ENCODE results near the gene DAAM2.

Gene DAAM2

GRCh38 chr6:39931607-39932006, 139.4 kb downstream of the DAAM2 start:
- no peak for DNase-seq (ENCODE audit: low read depth)

DNA sequence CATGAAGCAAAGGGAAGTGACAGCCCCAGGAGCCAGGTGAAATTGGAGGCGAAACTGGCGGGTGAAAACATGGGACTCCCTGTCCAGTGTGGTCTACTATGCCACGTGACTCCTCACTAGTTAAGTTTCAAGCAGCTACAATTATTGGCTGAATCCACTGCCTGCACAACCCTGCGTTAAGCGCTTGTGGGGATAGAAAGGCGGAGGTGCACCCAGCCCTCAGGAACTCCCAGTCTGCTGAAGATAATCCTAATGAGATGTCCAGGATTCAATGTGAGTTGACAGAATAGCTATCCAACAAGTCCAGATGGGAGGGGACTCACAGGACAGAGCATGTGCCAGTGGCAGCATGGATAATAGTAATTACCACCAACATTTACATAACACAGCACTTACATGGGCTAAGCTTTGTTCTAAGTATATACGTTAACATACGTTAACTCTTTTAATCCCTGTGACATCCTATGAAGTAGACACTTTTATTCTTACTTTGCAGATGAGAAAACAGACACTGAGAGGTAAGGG, 140.3 kb downstream of the DAAM2 start:
- DNase-seq (ENCODE audit: low read depth) = no peak

- no peak for DNase-seq (ENCODE audit: low read depth)
These were observed 141.5 kb downstream of the DAAM2 start for GRCh38 chr6:39933669-39934130.

GRCh38 chr6:39934131-39934757, 142.1 kb downstream of the DAAM2 start, which contains the start of gene MOCS1:
Gene MOCS1, minus strand, starts transcription at chr6:39934462. Its CDS starts 45 bp downstream, at chr6:39934417.
- DNase-seq (ENCODE audit: low read depth) = no peak

DNA sequence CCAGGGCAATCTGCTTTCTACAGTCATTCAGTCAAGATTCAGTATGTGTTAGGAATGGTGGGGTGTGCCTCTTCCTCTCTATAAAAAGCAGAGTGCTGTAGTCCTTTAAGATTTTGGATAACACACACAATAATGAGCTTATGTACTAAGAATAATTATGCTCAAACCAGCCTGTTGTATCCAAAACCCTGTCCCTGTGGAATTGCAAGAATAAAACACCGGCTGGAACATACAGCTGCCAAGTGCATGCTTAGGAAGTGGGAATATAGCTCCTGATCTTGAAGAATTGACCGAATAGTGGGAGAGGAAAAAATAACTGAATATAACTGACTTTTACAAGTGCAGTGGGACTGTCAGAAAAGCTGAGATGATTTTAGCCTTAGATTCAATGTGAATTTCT, 143.1 kb downstream of the DAAM2 start:
- DNase-seq (ENCODE audit: low read depth) = no peak

- DNase-seq (ENCODE audit: low read depth) = no peak
These were observed 144.7 kb downstream of the DAAM2 start for GRCh38 chr6:39936857-39937256.

DNA sequence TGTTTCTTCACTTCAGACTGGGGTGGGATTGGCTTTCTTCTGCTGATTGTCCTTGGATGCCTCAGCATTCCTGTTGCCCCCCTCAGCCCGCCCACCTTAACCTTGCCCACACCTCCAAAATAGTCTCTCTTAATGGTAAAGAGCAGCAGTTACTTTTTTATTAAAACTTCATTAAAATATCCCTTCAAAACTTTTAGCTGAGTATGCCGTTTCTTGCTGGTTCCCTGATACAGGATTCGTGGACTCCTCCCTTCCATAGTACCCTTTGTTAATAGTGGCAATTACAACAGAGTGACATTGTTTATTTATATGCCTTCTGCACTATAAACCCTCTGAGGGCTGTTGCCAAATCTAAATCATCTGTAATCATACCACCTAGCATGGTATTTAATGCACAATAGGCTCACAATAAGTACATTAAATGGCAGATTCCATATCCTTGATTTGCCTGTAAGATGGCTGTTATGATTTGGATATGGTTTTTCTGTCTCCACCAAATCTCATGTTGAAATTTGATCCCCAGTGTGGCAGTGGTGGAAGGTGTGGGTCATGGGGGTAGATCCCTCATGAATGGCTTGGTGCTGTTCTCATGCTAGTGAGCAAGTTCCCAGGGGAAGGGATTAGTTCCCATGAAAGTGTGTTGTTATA, 145.6 kb downstream of the DAAM2 start:
- DNase-seq (ENCODE audit: low read depth) = no peak

GRCh38 chr6:39938773-39939654, 146.8 kb downstream of the DAAM2 start:
- DNase-seq (ENCODE audit: low read depth) = no peak

DNA sequence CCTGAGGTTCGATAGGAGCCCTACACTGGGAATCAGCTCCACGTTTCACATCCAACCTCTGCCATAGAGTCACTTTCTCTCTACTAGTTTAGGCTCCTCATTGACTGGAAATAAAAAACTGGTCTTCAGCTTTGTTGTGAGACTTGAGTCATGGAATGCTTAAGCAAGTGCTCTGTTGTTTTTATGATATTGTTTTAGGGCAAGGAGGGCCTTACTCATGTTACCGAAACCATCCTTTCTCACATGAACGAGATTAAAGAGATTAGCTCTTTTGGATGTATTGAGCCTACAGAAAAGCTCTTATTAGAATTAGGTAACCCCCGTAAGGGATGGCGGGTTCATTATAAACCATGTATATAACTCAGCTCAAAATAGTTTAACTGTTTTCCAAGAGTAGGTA, 149.0 kb downstream of the DAAM2 start:
- no peak for DNase-seq (ENCODE audit: low read depth)

DNA sequence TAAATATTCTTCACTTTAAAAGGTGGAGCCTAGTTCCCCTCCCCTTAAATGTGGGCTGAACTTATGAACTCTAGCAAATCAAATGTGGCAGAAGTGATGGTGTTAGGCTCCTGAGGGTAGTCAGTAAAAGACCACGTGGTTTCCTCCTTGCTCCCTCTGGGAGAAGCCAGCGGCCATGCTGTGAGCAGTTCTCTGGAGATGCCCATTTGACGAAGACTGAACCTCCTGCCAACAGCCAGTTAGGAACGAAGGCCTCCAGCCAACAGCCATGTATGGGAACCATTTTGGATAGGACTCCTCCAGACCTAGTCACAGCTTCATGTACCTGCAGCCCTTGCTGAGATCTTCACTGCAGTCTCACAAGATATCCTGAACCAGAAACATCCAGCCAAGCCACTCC, 149.6 kb downstream of the DAAM2 start:
- no peak for DNase-seq (ENCODE audit: low read depth)

GRCh38 chr6:39942903-39943580, 150.9 kb downstream of the DAAM2 start:
- DNase-seq (ENCODE audit: low read depth) = no peak

DNA sequence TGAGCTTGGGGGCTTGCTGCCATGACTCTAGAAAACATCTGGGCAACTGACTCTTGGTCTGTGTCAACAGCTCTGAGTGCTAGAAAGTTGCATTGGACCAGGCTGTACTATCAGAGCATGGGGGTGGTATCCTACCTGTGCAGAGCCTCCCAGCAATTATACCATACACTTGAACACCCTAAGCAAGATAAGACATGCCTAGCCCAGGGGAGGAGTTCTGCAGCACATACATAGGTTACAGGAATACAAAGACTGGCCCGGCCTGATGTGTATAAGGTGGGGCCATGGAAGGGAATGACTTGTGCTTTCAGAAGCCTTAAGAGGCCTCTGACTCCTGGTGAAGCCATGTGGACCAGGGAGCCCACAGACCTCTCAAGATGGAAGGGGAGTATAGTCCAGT, 153.4 kb downstream of the DAAM2 start:
- no peak for DNase-seq (ENCODE audit: low read depth)

GRCh38 chr6:39947611-39948068, 155.5 kb downstream of the DAAM2 start:
- no peak for DNase-seq (ENCODE audit: low read depth)

DNA sequence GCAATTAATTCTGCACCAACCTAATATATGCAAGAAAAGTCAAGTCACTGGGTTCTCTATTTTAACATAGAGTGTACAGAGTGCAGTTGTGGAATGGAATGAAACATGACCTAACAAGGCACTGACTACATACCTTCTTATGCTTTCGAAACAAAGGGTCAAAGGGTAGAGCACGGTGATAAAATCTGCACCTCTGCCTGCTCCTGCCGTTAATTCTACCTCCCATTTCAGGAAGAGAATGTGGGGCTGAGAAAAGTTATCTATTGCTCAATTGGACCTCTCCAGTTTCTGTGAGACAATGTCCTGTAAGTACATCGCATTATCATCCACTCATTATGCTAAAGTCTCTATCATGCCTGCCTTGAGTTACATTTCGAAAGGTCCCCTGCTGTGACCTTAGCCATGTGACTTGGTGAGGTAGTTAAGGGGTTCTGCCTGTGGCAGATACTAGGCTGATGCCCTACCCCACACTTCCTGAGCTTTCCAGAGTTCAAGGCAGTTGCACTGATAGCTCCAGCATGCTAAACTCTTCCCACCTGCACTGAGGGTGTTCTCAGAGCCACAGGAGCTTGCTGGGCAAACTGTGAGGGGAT, 156.1 kb downstream of the DAAM2 start:
- DNase-seq (ENCODE audit: low read depth) = no peak

DNA sequence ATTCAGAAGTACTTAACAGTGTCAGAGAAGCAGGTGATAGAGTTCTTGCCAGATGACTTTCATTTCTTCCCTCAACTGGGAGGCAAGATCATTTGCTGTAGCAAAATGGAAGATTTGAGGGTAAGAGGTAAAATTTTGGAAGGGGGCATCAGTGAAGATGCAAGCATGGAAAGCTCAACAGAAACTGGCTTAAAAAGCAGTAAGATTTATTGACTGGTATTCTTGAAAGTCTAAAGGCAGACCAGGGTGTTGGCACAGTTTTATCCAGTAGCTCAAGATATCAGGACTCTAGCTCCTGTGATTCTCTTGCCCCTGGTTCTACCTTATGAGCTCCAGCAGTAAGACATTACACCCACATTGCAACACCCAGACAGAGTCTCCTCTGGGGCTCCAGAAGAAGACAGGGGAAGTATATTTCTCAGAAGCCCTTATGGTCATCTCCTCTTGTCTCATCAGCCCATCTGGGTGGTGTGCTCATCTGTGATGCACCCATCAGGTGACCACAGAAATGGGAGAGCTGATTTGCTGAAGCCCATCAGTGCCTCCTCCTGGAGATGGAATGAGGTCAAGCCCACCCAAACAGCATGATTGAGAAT, 158.0 kb downstream of the DAAM2 start:
- DNase-seq (ENCODE audit: low read depth) = no peak

- no peak for DNase-seq (ENCODE audit: low read depth)
These were observed 159.0 kb downstream of the DAAM2 start for GRCh38 chr6:39951191-39951590.

- no peak for DNase-seq (ENCODE audit: low read depth)
These were observed 159.5 kb downstream of the DAAM2 start for GRCh38 chr6:39951716-39952115.

- no peak for DNase-seq (ENCODE audit: low read depth)
These were observed 160.0 kb downstream of the DAAM2 start for GRCh38 chr6:39952167-39952566.

- no peak for DNase-seq (ENCODE audit: low read depth)
These were observed 161.0 kb downstream of the DAAM2 start for GRCh38 chr6:39953076-39953618.

Measured in T-helper 22 cell (primary cell).